Ammon's horn (tissue), 1 donor: Measurements from ENCODE around the gene TEX29.

Source experiments
- DNase-seq: peaks from one replicate; pipeline ENCODE4 v3.0.0-alpha.2; 2016; ENCODE audit warnings: low spot score

Gene TEX29

DNA sequence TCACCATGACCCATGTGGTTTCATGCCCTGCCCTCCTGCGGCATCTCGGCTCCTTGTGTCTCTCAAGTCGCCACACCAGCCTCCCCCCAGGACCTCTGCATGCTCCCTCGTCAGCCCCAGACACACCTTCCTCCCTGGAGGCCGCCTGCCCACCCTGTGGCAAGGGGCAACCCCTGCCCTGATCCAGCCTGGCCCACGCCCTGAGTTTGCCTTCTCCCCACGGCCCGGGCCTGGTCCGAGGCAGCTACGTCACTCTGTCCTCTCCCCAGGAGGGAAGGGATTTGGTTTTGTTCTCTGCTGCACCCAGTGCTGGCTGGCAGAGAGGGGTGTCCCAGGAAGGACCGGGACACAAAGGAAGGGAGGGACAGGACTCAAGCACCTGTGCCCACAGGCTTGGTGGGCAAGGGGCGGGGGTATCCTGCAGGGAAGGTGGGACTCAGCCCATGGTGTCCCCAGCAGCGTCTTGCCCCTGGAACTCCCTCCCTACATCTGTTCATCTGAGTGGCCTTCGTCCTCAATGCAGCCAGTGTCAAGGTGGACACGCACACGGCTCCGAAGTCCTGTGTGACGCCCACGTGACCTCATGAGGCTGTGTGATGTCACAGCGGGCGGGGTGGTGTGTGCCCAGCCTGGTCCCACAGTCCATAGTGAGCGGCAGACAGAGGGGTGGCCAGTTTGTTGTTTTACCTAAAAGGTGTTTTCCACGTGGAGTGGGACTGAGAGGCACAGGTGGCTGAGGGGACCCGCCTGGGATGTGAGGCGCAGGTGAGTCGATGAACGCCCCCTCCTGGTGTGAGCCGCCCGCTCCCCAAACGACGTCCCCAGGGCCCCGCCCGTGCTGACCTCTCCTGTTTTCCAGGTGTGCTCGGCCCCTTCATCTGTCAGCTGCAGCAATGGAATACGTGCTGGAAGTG lies at the start of gene TEX29:
TSS of gene TEX29 (plus strand) at position 645 of the 914 bp plus-strand sequence. CDS start at position 894, 249 bp downstream.
- no peak for DNase-seq

DNA sequence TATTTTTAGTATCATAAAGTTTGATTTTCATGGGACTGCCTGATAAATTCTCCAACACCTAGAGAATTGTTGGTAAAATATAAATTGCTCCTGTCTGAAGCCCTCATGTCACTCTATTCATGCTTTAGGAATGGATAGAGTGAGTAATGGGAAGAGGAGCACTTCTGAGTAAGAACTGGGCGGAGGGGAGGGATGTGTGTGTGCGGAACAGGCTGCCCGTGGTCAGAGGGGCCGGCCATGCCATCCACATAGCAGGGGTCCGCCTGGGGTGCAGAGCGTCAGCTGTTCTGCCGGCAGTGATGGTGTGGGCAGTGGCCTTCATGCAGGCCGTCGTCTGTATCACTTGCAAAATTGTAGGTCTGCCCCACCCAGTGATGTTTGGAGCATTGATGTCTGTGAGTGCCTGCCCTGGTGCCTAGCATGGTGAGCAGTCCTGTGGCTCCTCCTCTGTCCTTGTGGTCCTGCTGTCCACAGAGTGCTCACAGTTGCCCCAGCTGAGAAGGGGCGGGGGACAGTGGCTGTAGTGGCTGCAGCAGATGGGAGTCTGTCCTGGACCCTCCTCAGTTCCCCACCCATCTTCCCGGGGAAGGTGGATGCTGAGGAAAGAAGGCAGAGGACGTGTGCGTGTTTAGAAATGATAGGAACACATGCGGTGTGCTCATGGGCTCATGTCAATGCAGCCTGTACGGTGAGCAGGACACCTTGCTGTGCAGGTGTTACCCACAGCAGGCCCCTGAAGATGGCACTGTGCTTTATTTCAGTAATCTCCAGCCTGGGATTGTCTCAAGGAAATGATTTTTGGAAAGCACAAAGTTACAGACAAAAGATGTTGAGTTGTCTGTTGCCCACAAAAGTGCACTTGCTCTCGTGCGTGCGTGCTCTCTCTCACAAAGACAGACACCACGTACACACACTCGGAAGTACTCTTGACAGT lies 49.4 kb upstream of the TEX29 start:
- DNase-seq: no peak

DNA sequence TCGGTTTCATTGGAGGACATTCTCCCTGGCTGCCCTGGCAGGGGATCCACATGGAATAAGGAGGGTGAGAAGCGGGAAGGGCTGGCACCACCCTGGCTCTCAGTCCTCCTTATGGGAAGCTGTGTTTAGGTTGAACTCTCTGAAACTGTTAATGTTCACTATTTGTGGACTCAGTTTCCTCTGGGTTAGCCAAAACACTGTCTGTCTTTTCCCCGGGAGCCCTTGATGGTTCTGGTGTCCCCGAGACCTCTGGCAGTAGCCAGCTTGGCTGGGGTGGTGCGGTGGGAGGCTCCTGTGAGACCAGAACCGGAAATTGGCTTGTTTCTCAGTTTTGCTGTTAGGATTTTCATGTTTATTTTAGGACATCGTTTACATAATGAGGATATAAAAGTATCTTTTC lies 48.3 kb upstream of the TEX29 start:
- no peak for DNase-seq

DNA sequence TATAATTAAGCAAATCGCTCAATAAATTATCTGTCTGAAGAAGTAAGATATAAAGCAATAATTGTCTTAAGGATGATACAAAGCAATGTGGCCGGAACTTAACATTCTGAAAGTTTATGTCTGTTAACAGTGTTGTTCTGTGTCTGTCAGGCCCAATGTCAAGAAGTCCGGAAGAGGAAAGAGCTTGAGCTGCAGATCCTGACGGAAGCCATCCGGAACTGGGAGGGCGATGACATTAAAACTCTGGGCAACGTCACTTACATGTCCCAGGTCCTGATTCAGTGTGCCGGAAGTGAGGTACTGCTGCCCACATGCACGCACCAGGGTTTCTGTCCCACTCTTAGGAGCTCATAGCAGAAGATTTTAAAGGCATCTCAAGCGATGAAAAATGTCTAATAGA lies 45.1 kb upstream of the TEX29 start:
- DNase-seq: no peak

DNA sequence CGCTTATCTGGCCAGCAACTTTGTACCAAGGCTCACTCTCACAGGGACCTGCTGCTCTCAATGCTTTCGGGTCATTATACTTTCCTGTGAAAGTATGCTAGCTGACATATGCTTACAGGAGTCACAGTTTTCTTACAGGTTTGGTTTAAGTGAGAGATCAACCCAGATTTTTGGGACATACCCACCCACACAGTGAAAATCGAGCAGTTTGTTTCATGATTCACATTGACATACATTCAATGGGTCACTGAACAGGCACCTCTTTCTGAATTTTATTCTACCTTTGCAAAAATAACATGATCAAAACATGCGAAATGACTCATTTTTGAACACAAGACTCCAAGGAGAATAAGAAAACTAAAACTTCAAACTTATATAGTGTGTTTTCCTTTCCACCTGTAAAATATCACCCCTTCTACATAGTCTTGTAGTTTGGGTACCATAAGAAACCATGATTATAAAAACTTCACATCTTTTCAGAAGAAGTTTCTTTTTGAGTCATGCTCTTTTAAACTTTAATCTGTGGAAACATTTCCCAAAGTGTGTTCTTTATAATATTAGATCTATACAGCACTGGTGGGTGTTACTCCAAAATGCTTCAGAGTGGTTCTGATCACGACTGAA lies 44.3 kb upstream of the TEX29 start:
- DNase-seq: no peak

DNA sequence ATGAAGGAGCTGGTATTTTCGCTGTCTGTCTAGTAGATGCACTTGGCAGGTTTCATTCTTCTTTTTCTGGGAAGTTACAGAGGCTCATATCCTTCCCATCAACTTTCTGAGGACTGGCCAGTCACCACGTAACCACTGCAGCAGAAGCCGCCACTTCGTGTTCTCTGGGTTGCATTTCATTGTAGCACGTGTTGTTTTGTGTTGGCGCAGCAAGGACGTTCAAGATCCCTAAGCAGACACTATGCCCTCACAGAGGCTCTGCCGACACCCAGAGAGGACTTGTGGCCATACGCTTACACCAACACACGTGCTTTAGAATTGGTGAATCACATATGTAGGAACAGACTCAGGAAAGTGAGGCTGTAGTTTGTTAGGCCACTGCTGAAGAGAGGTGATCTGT lies 42.2 kb upstream of the TEX29 start:
- DNase-seq: no peak

DNA sequence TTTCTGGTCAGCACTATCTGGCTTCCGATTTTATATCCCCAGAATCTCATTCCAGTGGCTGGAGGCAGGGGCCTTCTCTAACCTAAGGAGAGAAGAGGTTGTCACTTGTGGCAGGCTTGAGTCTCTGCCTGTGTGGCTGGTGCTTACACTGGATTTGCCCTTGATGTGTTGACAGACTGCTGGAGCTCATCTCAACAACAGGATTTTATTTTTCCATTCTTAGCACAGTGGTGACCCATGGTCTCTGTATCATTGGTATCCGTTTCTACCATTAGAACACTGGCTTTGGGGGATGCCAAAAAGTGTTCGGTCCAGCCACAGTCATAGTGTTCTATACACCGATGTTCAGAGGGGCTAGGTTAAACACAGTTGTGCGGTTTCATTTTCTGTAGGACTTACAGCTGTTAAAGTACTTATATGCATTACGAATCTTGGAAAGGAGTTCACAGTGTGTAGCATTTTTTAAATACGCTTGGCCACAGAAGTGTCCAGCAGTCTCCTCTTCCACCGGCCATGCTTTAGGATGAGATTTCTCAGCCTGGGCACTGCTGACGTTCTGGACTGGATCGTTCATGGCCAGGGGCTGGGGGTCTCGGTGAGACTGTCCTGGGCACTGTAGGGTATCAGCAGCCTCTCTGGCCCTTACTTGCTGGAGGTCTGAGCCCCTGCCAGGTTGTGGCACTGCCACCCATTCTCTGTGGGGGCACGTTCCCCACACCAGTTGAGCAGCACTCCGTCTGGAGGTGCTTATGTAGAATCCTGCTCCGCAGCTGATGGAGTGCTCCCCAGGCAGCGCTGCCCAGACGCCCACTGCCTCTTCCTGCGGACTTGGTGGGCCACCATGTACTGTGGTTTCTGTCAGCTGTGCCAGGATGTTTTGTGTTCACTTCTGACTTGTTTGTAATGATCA lies 41.4 kb upstream of the TEX29 start:
- no peak for DNase-seq

DNA sequence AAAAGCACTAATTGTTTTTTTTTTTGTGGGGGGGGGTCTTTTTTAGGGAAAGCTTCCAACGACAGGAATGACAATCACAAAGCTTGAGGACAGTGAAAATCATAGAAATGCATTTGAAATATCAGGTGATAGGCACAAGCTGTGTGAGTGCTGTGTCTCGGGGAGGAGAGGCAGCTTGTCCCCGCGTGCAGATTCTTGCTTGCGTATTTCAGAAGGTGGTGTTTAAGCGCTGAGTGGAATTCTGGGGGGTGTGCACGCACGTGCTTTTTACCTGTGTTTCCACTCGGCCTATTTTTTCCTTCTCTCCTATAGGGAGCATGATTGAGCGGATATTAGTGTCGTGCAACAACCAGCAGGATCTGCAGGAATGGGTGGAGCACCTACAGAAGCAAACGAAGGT lies 40.2 kb upstream of the TEX29 start:
- no peak for DNase-seq

DNA sequence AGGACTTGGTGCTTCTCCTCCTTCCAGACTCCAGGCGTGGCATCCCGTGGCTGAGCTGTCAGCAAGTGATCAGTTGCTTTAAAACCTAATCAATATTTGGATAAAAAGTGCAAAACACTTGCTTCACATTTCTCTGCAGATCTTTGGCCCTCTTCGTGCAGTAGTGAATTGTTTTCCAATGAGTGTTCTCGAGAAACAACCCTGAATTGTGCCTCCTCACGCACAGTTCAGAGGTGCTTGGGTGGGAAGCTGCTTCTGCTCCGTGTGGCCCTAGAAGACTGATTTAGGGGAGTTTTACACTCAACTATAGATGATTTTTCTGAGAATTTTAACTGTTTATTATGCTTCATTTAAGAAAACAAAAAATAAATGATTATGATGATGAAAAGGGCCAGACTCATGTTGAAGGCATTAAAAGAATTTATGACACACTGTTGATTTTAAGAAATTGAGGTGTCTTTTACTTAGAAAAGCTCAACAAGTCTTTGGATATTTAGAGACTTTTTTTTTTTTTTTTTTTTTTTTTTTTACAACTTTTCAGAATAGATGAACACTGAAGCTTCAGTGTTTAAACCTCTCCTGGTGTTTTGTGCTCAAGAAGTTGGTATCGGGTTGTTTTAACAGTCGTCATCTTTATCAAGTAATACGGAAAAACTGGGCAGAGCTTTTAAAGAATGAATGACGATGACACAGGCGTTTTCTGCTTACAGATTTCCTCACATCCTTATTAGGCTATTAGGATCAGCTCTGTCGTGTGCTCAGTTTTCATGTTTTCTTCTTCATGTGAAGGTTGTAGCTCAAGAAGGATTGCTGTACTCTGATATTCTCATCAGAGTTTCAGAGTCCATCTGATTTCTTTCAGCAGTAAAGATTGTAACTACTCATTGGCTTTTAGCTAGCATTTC lies 39.5 kb upstream of the TEX29 start:
- no peak for DNase-seq

DNA sequence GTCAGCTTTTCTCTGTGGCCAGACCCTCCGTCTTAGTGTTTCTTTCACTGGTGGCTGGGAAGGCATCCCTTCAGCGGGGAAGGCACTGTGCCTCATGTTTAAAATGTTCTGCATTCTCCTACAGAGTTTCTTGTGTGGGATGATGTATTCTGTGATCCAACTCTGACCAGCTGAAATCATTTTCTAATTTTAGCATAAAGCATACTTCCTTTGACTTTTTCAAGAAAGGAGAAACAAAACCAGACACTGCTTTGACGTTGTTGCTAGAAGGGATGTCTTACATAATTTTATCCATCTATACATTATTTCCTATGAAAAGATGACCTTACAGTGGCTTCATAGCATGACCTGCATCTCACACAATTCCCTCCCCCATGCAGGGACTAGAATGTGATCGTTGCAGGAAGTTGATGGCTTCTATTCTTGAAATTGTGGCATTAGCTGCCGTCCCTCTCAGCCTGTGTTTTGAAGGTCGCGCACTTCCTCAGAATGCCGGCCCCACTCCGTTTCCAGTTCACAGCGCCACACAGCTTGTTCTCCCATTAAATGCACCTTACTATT lies 38.6 kb upstream of the TEX29 start:
- DNase-seq: peak; percentile 54

DNA sequence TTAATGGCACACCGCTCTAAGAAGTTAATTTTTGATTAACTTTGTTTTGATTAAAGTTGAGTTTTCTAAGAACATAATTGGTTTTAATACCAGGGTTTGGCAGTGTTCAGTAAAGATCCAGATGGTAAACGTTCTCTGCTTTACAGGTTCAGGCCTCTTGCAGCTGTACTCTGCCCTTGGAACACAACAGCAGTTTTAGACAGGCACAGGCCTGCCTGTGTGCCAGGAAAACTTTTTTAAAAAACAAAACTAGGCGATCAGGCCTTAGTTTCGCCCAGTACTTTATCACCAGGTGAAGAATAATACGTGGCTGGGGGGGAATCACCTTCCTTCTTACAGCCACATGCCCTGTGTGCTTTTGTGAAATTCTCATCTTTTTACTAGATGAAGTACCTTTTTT lies 38.0 kb upstream of the TEX29 start:
- DNase-seq: no peak

DNA sequence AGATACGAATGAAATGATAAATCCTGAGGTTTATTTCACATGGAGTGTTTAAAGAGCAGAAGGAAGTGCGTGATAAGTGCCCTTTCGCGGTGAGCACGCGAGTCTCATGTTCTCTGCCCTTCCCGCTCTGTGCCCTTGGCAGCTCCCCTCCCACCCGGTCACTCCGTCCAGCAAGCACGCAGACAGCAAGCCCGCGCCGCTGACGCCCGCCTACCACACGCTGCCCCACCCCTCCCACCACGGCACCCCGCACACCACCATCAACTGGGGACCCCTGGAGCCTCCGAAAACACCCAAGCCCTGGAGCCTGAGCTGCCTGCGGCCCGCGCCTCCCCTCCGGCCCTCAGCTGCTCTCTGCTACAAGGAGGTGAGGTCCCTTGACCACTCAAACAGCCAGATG lies 37.4 kb upstream of the TEX29 start:
- no peak for DNase-seq

DNA sequence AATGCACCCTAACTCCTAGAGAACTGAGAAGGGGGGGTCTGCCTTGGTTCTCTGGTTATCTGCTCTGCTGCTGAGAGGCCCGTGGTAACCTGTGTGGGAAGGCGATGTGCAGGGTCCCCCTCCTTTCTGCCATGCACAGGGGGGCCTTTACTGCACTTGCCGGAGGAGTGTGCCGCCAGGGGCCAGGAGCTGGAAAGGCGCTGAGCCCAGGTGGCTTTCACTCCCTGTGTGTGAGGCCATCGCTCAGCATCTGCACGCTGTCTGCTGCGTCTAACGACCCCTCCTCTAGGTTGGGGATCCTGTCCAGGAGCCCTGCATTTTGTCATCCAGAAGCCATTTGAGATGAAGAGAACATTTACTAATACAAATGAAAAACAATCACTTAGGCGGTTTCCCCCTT lies 37.0 kb upstream of the TEX29 start:
- no peak for DNase-seq

DNA sequence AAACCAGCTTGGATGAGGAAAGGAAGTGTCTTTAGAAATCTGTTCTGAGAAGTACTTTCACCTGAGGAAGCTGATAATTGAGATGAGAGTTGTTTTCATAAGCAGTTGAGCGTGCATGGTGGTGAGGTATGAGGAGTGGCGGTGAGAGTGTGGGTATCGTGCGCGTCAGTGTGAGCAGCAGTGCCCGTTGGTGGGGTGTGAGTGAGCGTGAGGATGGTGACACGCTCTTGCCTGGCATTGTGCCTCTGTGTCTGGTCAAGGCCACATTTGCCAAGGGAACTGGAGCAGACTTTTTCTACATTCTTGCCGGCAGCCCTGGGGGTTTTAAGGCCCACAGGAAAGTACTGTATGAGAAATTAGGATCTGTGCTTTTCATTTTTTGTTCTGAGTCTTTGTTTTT lies 36.5 kb upstream of the TEX29 start:
- no peak for DNase-seq

DNA sequence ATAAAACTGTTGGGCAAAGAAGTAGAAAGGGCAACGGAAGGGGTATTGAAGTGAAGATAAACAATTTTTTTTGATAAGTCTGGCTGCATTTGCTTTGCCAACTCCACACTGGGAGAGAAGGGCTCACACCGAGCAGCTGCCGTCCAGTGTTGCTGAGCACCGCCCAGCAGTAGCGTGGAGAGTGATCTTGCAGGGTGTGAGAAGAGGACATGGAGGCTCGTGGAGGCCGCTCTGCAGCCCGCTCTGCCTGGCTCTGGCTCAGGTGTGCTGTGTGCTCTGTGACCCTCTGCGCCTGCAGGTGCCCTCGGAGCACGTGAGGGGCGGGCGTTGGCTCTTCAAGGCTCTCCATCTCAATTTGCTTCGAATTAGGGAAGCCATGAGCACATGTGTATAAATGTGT lies 35.9 kb upstream of the TEX29 start:
- DNase-seq: no peak

DNA sequence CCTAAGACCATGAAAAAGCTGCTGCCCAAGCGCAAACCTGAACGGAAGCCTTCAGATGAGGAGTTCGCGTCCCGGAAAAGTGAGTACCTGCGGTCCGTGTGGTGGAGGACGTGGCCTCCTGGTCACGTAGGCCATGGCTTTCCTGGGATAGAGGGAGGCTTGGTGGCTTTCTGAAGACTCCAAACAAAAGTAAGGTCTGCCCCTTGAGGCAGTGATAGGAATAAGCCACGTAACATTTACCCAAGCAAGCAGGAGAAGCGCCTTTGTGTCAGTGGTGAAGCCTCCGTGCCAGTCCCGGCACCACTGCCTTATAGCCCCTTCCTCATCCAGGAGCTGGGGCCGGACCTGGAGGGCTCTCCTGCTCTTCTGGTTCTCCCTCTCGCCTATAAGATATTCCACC lies 34.3 kb upstream of the TEX29 start:
- DNase-seq: no peak

DNA sequence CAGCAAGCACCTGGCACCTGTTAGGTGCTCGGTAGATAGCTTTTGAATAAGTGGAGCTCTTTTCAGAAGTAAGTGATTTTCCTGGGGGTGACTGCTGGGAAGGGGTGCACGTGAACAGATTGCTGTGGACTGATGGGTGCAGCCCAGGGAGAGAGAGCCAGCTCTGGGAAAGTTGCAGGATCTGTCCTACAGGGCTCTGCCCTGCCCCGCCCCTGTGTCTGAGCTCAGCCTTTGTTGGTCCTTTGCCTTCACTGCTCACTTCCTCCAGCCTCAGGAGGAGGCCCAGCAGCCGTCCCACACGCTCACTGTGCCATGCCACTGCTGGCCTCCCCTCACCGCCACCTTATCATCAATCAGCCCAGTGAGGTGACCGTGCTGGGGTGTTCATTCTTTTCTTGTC lies 33.7 kb upstream of the TEX29 start:
- no peak for DNase-seq

DNA sequence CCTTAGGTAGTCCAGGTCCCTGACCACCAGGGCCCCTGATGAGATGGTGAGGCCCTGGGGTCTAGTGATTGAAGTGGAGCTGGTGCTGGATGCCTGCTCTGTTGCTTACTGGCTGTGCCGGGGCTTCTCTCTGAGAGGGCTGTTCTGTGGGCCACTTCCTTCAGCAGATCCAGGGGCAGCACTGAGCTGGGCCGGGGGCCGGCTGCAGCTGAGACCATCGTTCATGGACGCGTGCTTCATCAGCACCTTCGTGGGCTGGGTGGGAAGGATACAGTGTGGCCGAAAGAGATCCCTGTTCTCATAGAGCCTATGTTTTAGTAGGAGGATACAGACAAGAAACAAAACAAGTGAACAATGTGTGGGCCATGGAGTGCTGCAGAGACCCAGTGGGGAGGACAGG lies 33.2 kb upstream of the TEX29 start:
- DNase-seq: no peak

DNA sequence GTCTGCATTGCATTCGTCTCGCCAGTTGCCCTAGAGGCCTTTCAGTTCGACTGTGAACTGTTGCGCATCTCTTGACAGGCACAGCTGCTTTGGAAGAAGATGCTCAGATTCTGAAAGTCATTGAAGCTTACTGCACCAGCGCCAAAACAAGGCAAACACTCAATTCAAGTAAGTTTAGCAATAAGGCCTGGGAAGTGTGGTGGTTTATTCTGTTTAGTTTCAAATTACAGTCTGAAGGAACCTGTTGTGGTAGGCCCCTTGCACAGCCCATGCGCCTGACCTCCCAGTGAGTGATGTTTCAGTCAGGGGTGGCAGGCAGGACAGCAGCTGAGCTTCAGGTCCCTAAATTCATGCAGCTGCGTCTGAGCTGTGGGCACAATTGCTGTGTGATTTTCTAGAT lies 32.2 kb upstream of the TEX29 start:
- no peak for DNase-seq

DNA sequence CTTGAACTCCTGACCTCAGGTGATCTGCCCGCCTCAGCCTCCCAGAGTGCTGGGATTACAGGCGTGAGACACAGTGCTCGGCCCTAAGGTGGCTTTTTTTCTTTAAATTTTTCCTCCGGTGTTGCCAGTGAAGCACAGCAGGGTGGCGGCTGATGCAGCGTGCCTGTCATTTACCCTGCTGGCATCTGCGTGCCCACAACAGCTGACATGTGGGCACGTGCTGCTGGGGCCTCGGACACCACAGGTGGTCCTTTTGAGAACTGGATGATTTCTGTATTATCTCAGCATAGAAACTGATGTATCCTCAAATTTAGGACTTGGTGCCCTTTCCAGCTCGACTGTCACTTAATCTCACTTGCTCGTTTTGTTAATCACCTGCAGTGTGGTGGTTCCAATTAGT lies 31.2 kb upstream of the TEX29 start:
- no peak for DNase-seq
